Mucosa of rectum (tissue), 2 donors: ENCODE results near the gene DLX4.

Experiments used
- H3K27ac ChIP-seq, 2 donors: one replicate each; pipeline ENCODE4 v1.7.0; 2013; ENCODE audit warnings: inconsistent platforms in 2 of 2, low read depth in 2 of 2, low read length in 2 of 2
- H3K27me3 ChIP-seq, 2 donors: one replicate each; pipeline ENCODE4 v1.7.0; 2013; ENCODE audit warnings: low read length in 2 of 2; ENCODE audit not compliant: control insufficient read depth in 2 of 2, insufficient read depth in 2 of 2
- H3K36me3 ChIP-seq, 2 donors: one replicate each; pipeline ENCODE4 v1.7.0; 2013; ENCODE audit warnings: low read length in 2 of 2; ENCODE audit not compliant: control insufficient read depth in 2 of 2, insufficient read depth in 2 of 2
- H3K4me1 ChIP-seq, 2 donors: one replicate each; pipeline ENCODE4 v1.7.0; 2013; ENCODE audit warnings: low read length in 2 of 2, mild to moderate bottlenecking in 1 of 2; ENCODE audit not compliant: control insufficient read depth in 2 of 2, insufficient read depth in 2 of 2
- H3K4me3 ChIP-seq, 2 donors: one replicate each; pipeline ENCODE4 v1.7.0; 2013; ENCODE audit warnings: low read length in 2 of 2
- H3K9ac ChIP-seq, 2 donors: one replicate each; pipeline ENCODE4 v1.7.0; 2013; ENCODE audit warnings: low read length in 2 of 2, low read depth in 1 of 2, mild to moderate bottlenecking in 1 of 2
- H3K9me3 ChIP-seq, 2 donors: one replicate each; pipeline ENCODE4 v1.7.0; 2013; ENCODE audit warnings: low read length in 2 of 2; ENCODE audit not compliant: control insufficient read depth in 2 of 2
- donor health status: healthy.
- donor health status: Normal muscosa, but diverticular disease.

The DLX4 gene

GRCh38 chr17:49946208-49946607, 22.8 kb upstream of the DLX4 start:
- no peaks in the 10 kb centered on the region for H3K9me3 ChIP-seq
- no peak overlapping the region for H3K27ac ChIP-seq
- no peak overlapping the region for H3K4me3 ChIP-seq
- peaks cover 10 to 18% of the 10 kb centered on the region in 2 donors for H3K27me3 ChIP-seq
- no peak overlapping the region for H3K9ac ChIP-seq
- H3K4me1 ChIP-seq: no peaks in the 10 kb centered on the region
- no peaks in the 10 kb centered on the region for H3K36me3 ChIP-seq

GRCh38 chr17:49946964-49947584, 21.9 kb upstream of the DLX4 start:
- H3K27me3 ChIP-seq: peaks cover 10 to 21% of the 10 kb centered on the region in 2 donors
- no peak overlapping the region for H3K9ac ChIP-seq
- H3K4me1 ChIP-seq: no peaks in the 10 kb centered on the region
- H3K27ac ChIP-seq: no peak overlapping the region
- no peaks in the 10 kb centered on the region for H3K9me3 ChIP-seq
- no peaks in the 10 kb centered on the region for H3K36me3 ChIP-seq
- no peak overlapping the region for H3K4me3 ChIP-seq

GRCh38 chr17:49949634-49950033, 19.4 kb upstream of the DLX4 start:
- Histone ChIP-seq H3K4me3 (no peak overlapping the region), H3K9me3 (no peaks in the 10 kb centered on the region), H3K9ac (no peak overlapping the region), H3K27ac (no peak overlapping the region), H3K4me1 (no peaks in the 10 kb centered on the region), H3K27me3 (peaks cover 5 to 26% of the 10 kb centered on the region in 2 donors), H3K36me3 (no peaks in the 10 kb centered on the region)

DNA sequence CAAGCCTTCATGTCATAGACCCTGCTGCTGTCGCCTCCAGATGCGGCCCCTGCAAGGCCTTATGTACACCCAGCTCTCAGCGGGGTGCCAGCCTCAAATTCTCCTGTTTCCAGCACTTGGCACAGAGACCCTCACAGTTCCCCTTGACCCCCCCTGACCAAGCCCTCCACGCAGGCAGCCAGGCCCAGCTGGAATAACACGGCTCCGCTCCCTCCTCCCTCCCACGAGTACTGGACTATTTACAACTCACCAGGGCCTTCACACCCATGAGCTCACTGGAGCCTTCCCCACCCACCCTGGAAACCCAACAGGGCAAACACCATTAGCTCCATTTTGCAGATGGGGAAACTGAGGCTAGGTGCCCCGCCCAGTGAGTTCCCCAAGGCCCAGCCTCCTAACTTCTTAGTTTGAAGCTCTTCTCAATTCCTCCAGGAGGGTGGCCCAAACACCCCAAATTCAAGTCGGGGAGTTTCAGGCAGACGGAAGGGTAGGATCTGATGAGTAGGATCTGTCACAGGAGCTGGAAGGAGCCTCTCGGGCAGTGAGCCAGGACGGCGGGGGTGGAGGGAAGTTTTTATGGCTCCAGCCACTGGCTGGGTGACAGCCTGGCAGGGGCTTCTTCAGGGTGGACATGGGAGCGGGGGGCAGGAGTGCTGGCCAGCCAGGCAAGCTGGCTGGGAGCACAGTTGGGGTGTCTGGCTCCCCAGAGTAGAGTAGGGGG, 17.5 kb upstream of the DLX4 start:
- Histone ChIP-seq H3K36me3 (no peaks in the 10 kb centered on the region), H3K27ac (no peak overlapping the region), H3K4me3 (no peak overlapping the region), H3K27me3 (peaks cover 5 to 26% of the 10 kb centered on the region in 2 donors), H3K9me3 (no peaks in the 10 kb centered on the region), H3K4me1 (no peaks in the 10 kb centered on the region), H3K9ac (no peak overlapping the region)

DNA sequence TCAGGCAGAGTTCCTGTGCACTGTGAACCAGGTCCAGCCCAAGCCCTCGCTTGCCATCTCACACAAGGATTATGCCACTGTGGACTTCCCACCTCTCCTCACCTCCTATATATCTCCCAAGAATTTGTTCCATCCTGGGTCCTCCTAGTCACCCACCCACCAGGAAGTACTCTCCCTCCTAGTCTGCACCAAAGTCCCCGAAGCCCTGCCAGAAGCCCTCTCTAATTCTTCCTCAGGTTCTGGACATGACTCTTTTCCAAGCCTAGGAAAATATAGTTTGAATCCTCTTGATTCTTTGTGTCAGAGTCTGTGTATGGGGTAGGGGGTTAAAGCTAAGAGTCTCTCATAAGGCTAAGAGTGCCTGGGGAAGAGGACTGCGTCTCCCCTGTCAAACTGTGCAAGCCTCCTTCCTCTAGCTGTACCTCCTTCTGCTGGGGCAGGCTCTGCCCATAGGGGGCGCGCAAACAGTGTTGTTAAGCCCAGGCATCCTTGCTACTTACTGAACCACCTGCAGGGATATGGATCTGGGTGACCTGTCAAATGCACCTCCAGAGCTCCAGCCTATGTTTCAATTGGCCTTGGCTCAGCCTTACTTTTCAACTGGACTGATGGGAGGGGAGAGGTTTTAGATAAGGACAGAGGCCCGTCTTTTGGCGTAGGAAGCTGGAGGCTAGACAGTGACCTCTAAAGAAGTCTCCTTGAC, 16.6 kb upstream of the DLX4 start:
- Histone ChIP-seq H3K36me3 (no peaks in the 10 kb centered on the region), H3K9me3 (no peaks in the 10 kb centered on the region), H3K9ac (no peak overlapping the region), H3K4me1 (no peaks in the 10 kb centered on the region), H3K27ac (no peak overlapping the region), H3K4me3 (no peak overlapping the region), H3K27me3 (peaks cover 11 to 26% of the 10 kb centered on the region in 2 donors)

DNA sequence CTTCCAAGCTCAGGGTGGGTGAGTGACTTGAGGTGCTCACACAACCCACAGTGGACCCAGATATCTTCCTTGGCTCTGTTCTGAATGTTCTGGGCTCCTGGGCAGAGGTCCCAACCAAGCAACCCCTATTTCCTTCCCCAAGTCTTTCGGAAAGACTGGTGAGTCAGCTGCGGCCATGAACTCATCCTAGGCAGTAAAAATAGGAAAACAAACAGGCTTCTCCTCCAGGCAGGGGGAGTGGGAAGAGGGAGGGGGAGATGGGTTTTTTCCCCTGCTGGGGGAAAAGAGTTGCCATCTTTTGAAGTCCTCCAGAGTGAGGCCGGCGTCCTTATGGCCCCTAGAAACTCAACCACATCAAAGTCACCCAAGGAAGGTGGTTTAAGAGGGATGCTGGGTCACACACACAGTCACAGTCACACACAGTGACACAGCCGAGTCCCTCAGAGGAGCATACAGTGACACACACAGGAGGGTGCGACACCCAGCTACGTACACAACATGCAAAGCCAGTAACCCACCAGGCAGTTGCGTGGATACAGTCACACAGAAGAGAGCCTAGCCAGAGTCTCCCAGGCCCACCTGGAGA, 16.0 kb upstream of the DLX4 start:
- Histone ChIP-seq H3K27ac (no peak overlapping the region), H3K4me1 (no peaks in the 10 kb centered on the region), H3K27me3 (peaks cover 11 to 26% of the 10 kb centered on the region in 2 donors), H3K36me3 (no peaks in the 10 kb centered on the region), H3K9ac (no peak overlapping the region), H3K9me3 (no peaks in the 10 kb centered on the region), H3K4me3 (no peak overlapping the region)

GRCh38 chr17:49955157-49955556, 13.8 kb upstream of the DLX4 start:
- Histone ChIP-seq H3K4me1 (no peaks in the 10 kb centered on the region), H3K27me3 (peaks cover 6 to 20% of the 10 kb centered on the region in 2 donors), H3K4me3 (no peak overlapping the region), H3K27ac (no peak overlapping the region), H3K9me3 (no peaks in the 10 kb centered on the region), H3K9ac (no peak overlapping the region), H3K36me3 (no peaks in the 10 kb centered on the region)

GRCh38 chr17:49956780-49957179, 12.2 kb upstream of the DLX4 start:
- Histone ChIP-seq H3K36me3 (no peaks in the 10 kb centered on the region), H3K27ac (no peak overlapping the region), H3K9ac (no peak overlapping the region), H3K9me3 (no peaks in the 10 kb centered on the region), H3K4me3 (no peak overlapping the region), H3K4me1 (no peaks in the 10 kb centered on the region), H3K27me3 (peaks cover 6 to 16% of the 10 kb centered on the region in 2 donors)

- Histone ChIP-seq H3K27me3 (peaks cover 8 to 13% of the 10 kb centered on the region in 2 donors), H3K36me3 (no peaks in the 10 kb centered on the region), H3K9ac (no peak overlapping the region), H3K4me3 (no peak overlapping the region), H3K4me1 (no peaks in the 10 kb centered on the region), H3K27ac (no peak overlapping the region), H3K9me3 (no peaks in the 10 kb centered on the region)
Observed at GRCh38 chr17:49957350-49957749, 11.6 kb upstream of the DLX4 start.

DNA sequence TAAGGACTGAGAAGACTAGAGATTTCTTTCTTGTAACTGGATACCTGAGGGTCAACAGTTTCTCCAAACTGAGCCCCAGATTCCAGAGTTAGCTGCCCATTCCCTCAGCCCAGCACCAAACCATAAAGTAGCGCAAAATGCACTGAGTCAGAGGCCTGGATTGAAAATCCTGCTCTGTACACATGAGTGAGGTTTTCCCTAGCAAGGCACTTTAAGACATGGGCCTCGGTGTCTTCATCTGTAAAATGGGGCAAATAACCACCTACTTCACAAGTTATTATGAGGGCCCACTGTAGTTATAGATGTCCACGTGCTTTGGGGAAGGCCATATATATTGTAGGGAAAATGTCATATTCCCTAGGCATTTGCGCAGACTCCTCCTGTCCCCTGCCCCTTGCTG, 10.3 kb upstream of the DLX4 start:
- Histone ChIP-seq H3K4me1 (no peaks in the 10 kb centered on the region), H3K4me3 (no peak overlapping the region), H3K27ac (no peak overlapping the region), H3K36me3 (no peaks in the 10 kb centered on the region), H3K27me3 (peaks cover 18 to 21% of the 10 kb centered on the region in 2 donors), H3K9ac (no peak overlapping the region), H3K9me3 (no peaks in the 10 kb centered on the region)
